ENCODE measurements around the gene FMNL3. TPM values are rescaled to one million over a fixed set of nuclear protein-coding genes. Genes with fewer than 3 reads are reported as not detected.

The FMNL3 gene
- polyA plus RNA-seq, 1 experiment, result 13.3 TPM

GRCh38 chr12:49635036-49635435 is 72.2 kb downstream of the FMNL3 start:
- ChIA-PET POLR2A (no interaction called here), CTCF (interaction anchor here (0.6 to 22.3 kb wide), 6 partner anchors 10 to 303 kb away, joined by 3 to 413 read pairs (median 4); partner anchors contain the start of gene FMNL3)
- Histone ChIP-seq H3K4me3 (ENCODE audit: low read depth, low read length) (no peak overlapping the region), H3K27me3 (ENCODE audit: control insufficient read depth, insufficient read depth, low read length) (no peaks in the 10 kb centered on the region), H3K36me3 (ENCODE audit: control insufficient read depth, insufficient read depth, low read length) (peaks cover 21% of the 10 kb centered on the region)
- no peak for DNase-seq (ENCODE audit: low read depth)
- no peak for TF ChIP-seq CTCF (IDR thresholded peaks at IDR 0.05; ENCODE audit: insufficient read depth, low read depth, low read length)

- Histone ChIP-seq H3K4me3 (ENCODE audit: low read depth, low read length) (no peak overlapping the region), H3K27me3 (ENCODE audit: control insufficient read depth, insufficient read depth, low read length) (no peaks in the 10 kb centered on the region), H3K36me3 (ENCODE audit: control insufficient read depth, insufficient read depth, low read length) (peaks cover 21% of the 10 kb centered on the region)
- ChIA-PET CTCF (interaction anchor here (0.6 to 1.6 kb wide), 6 partner anchors 9 to 108 kb away, joined by 3 to 7 read pairs (median 4); partner anchors contain the start of genes PRPF40B and TMBIM6), POLR2A (no interaction called here)
- DNase-seq (ENCODE audit: low read depth), result no peak
- no peak for TF ChIP-seq CTCF (IDR thresholded peaks at IDR 0.05; ENCODE audit: insufficient read depth, low read depth, low read length)
Observed at GRCh38 chr12:49633703-49634345, 73.4 kb downstream of the FMNL3 start.

GRCh38 chr12:49632986-49633702 is 74.1 kb downstream of the FMNL3 start:
- peaks cover 21% of the 10 kb centered on the region for H3K36me3 ChIP-seq (ENCODE audit: control insufficient read depth, insufficient read depth, low read length)
- no peaks in the 10 kb centered on the region for H3K27me3 ChIP-seq (ENCODE audit: control insufficient read depth, insufficient read depth, low read length)
- ChIA-PET POLR2A (no interaction called here), CTCF (interaction anchor here (0.6 to 1.5 kb wide), 7 partner anchors 10 to 108 kb away, joined by 3 to 7 read pairs (median 3); partner anchors contain the start of genes FMNL3, PRPF40B and TMBIM6)
- TF ChIP-seq CTCF (IDR thresholded peaks at IDR 0.05; ENCODE audit: insufficient read depth, low read depth, low read length), result no peak
- no peak for DNase-seq (ENCODE audit: low read depth)
- no peak overlapping the region for H3K4me3 ChIP-seq (ENCODE audit: low read depth, low read length)

GRCh38 chr12:49632401-49632800 is 74.8 kb downstream of the FMNL3 start:
- TF ChIP-seq CTCF (IDR thresholded peaks at IDR 0.05; ENCODE audit: insufficient read depth, low read depth, low read length), result no peak
- CTCF ChIA-PET, result interaction anchor here (0.8 to 1.3 kb wide), 5 partner anchors 9 to 285 kb away, joined by 3 to 7 read pairs (median 3); partner anchors contain the start of genes FMNL3 and PRPF40B
- Histone ChIP-seq H3K27me3 (ENCODE audit: control insufficient read depth, insufficient read depth, low read length) (no peaks in the 10 kb centered on the region), H3K4me3 (ENCODE audit: low read depth, low read length) (no peak overlapping the region), H3K36me3 (ENCODE audit: control insufficient read depth, insufficient read depth, low read length) (peaks cover 21% of the 10 kb centered on the region)
- no peak for DNase-seq (ENCODE audit: low read depth)
- POLR2A ChIA-PET, result no interaction called here

- no peak for TF ChIP-seq CTCF (IDR thresholded peaks at IDR 0.05; ENCODE audit: insufficient read depth, low read depth, low read length)
- POLR2A ChIA-PET, result no interaction called here
- H3K27me3 ChIP-seq (ENCODE audit: control insufficient read depth, insufficient read depth, low read length), result no peaks in the 10 kb centered on the region
- CTCF ChIA-PET, result interaction anchor here (1.5 kb wide), 1 partner anchor 72 kb away, joined by 3 read pairs; no protein-coding TSS in a partner anchor
- H3K4me3 ChIP-seq (ENCODE audit: low read depth, low read length), result no peak overlapping the region
- DNase-seq (ENCODE audit: low read depth), result no peak
- H3K36me3 ChIP-seq (ENCODE audit: control insufficient read depth, insufficient read depth, low read length), result peaks cover 20% of the 10 kb centered on the region
Observed at GRCh38 chr12:49631336-49631907, 75.8 kb downstream of the FMNL3 start.

Measured in BJ (cell line).